Adrenal gland (tissue), 12 donors: Measurements from ENCODE around the gene NACAD. TPM values are rescaled to one million over a fixed set of nuclear protein-coding genes. Genes with fewer than 3 reads are reported as not detected.

Source experiments
- DNase-seq, 7 donors: peaks; one replicate each; pipeline ENCODE4 v3.0.0-alpha.2; 2019 to 2020
- H3K27ac ChIP-seq, 5 donors: fragments of 200-600 bp; sonication (generic) in 4 of 5; 1 replicate in 3 of 5; 2 replicates in 2 of 5; pipeline versions ENCODE4 v1.5.1 to v1.8.0; 2016 to 2020; ENCODE audit warnings: mild to moderate bottlenecking in 1 of 5
- H3K27me3 ChIP-seq: fragments of 200-600 bp; 2 replicates; pipeline ENCODE4 v1.8.0; 2021
- H3K36me3 ChIP-seq, 2 donors: fragments of 200-600 bp; replicated peaks in 1 of 2; 1 replicate in 1 of 2; 2 replicates in 1 of 2; pipeline versions ENCODE4 v1.5.1 to v1.8.0; 2018 to 2022
- H3K4me1 ChIP-seq, 2 donors: fragments of 200-600 bp; replicated peaks in 1 of 2; 1 replicate in 1 of 2; 2 replicates in 1 of 2; pipeline versions ENCODE4 v1.5.1 to v1.8.0; 2018 to 2021
- H3K4me3 ChIP-seq, 4 donors: fragments of 200-600 bp; sonication (generic) in 3 of 4; one replicate each; pipeline ENCODE4 v1.5.1; 2016 to 2018
- H3K9me3 ChIP-seq, 3 donors: fragments of 200-600 bp; sonication (generic) in 1 of 3; replicated peaks in 1 of 3; 1 replicate in 2 of 3; 2 replicates in 1 of 3; pipeline versions ENCODE4 v1.5.1 to v1.8.0; 2016 to 2021
- POLR2A ChIP-seq, 2 donors: fragments of 450-650 bp; IDR thresholded peaks; one replicate each; pipeline ENCODE4 v1.6.1; 2017; ENCODE audit warnings: antibody characterized with exemption in 2 of 2, mild to moderate bottlenecking in 2 of 2, moderate library complexity in 1 of 2
- WGBS, 4 donors: extraction: QIAGEN DNeasy Blood & Tissue Kit in 2 of 4; methylation state at CpG; one replicate each; pipeline versions ENCODE4 v1.1.5 to v1.1.7; 2013 to 2017; 5-methylcytosine and 5-hydroxymethylcytosine counted together
- intact Hi-C, 2 donors: fragments of 100-400 bp; cut with DNase I; formaldehyde crosslinking; loops; one replicate each; pipeline versions ENCODE4 v1.14.1 to v1.15.0; 2022 to 2023
- polyA plus RNA-seq, 3 donors: library from polyadenylated mRNA; stranded (reverse); fragments of 200-250 nt in 2 of 3; fragments of 350-450 nt in 1 of 3; fragmentation: Illumina TruSeq in 1 of 3; extraction: RNeasy Lipid Tissue Mini Kit (QIAGEN cat#74804) in 1 of 3; gene quantifications; one replicate each; pipeline ENCODE4 v1.2.3, GENCODE V29; 2013 to 2014
- total RNA-seq, 9 donors: library from RNA; depleted of rRNA in 4 of 9; stranded (reverse); fragments of >200 nt in 4 of 9; fragments of 120-200 nt in 1 of 9; fragmentation: NEBNext Ultra II Directional in 1 of 9; extraction: Animal tissue kit (Norgen Biotek cat#: 25700) in 1 of 9; gene quantifications; one replicate each; pipeline versions ENCODE4 v1.1.0 to v1.2.4, GENCODE V29; 2013 to 2023
- TF ChIP-seq, protein P1 (sequence below), 6 experiments: fragments of 450-650 bp in 4 of 6; fragments of 200-600 bp in 2 of 6; sonication (generic) in 1 of 6; IDR thresholded peaks; 1 replicate in 5 of 6; 2 replicates in 1 of 6; pipeline versions ENCODE4 v1.5.1 to v1.8.0; 2016 to 2021; ENCODE audit warnings: antibody characterized with exemption in 6 of 6, mild to moderate bottlenecking in 2 of 6, moderate library complexity in 1 of 6
- donor health status: healthy with polysubstance abuse.
- donor health status: Bipolar disorder and iron deficiency.
- donor health status: DM: yes; HTN: yes; CAD: no.
- donor health status: DM: no; HTN: no; CAD: no.
- donor health status: DM: no; HTN: no; CAD: no.
- donor health status: DM: yes; HTN: yes; CAD: no.

NACAD gene
- total and polyA plus RNA-seq, 12 donors, result 0.93 to 12.1 (median 2.4) TPM

DNA sequence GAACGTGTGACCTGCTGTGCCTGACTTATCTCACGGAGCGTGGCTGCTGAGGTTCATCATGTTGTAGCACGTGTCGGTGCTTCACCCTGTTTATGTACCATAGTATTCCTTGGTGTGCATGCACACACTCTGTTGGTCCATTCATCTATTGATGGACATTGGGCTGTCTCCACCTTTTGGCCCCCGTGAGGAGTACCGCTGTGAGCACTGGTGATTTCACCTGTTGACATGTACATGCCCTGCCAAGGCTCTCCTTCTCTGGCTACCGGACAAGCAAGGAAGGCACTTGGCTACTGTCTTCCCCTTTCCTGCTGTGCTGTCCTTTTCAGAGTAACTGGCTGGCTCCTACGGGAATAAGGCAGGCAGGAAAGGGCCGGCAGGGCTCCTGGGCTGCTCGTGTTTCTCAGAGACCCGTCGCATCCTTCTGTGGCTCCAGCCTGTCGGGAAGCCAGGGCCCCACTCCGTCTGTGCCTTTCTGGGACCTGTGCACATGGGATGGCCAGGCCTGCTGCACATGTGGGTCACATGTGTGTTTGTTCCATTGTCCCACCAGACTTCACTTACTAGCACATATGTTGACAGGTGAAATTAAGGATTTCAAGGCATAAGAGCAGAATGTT lies 40.5 kb upstream of the NACAD start:
- 81 to 87% (median 83%) methylated on average over 15 of the region's 15 CpGs for WGBS, 4 donors
- Histone ChIP-seq H3K9me3 (no peaks in the 10 kb centered on the region), H3K27me3 (no peaks in the 10 kb centered on the region), H3K27ac (no peak overlapping the region), H3K4me1 (no peaks in the 10 kb centered on the region), H3K4me3 (no peak overlapping the region), H3K36me3 (no peaks in the 10 kb centered on the region)
- DNase-seq, result no peak
- TF ChIP-seq, protein P1, sequence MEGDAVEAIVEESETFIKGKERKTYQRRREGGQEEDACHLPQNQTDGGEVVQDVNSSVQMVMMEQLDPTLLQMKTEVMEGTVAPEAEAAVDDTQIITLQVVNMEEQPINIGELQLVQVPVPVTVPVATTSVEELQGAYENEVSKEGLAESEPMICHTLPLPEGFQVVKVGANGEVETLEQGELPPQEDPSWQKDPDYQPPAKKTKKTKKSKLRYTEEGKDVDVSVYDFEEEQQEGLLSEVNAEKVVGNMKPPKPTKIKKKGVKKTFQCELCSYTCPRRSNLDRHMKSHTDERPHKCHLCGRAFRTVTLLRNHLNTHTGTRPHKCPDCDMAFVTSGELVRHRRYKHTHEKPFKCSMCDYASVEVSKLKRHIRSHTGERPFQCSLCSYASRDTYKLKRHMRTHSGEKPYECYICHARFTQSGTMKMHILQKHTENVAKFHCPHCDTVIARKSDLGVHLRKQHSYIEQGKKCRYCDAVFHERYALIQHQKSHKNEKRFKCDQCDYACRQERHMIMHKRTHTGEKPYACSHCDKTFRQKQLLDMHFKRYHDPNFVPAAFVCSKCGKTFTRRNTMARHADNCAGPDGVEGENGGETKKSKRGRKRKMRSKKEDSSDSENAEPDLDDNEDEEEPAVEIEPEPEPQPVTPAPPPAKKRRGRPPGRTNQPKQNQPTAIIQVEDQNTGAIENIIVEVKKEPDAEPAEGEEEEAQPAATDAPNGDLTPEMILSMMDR (IDR thresholded peaks at IDR 0.05), result no peak
- no peak for TF ChIP-seq POLR2A (IDR thresholded peaks at IDR 0.05)
- intact Hi-C loops, result no loop called here

DNA sequence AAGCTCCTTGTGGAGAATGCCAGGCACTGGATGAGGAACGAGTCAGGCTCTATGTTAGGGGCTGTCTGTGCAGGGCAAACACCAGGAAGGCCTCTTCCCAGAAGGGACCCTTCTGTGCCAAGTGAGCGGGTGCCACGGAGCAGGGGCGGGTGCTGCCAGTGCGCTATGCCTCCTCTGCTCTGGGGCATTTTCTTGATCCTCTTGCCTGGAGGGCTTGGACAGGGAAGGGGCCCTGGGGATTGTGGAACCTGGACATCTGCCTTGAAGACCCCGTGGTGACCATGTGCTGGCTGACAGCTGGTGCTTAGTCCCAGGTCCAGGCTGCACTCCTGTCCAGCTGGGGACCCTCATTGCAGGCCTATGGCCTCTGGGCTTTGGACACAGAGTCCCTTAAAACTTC lies 38.2 kb upstream of the NACAD start:
- DNase-seq, result no peak
- Histone ChIP-seq H3K27me3 (no peaks in the 10 kb centered on the region), H3K27ac (no peak overlapping the region), H3K36me3 (no peaks in the 10 kb centered on the region), H3K4me1 (no peaks in the 10 kb centered on the region), H3K9me3 (no peaks in the 10 kb centered on the region), H3K4me3 (no peak overlapping the region)
- TF ChIP-seq, protein P1 (IDR thresholded peaks at IDR 0.05), result no peak
- intact Hi-C loops, result no loop called here
- 74 to 92% (median 81%) methylated on average over 4 to 6 of the region's 6 CpGs for WGBS, 4 donors

- Histone ChIP-seq H3K27me3 (no peaks in the 10 kb centered on the region), H3K36me3 (no peaks in the 10 kb centered on the region), H3K27ac (no peak overlapping the region), H3K9me3 (no peaks in the 10 kb centered on the region), H3K4me3 (no peak overlapping the region), H3K4me1 (no peaks in the 10 kb centered on the region)
- intact Hi-C loops, result no loop called here
- WGBS, 4 donors, result 75 to 85% (median 80%) methylated on average over 6 of the region's 6 CpGs
- no peak for DNase-seq
- no peak for TF ChIP-seq POLR2A (IDR thresholded peaks at IDR 0.05)
- TF ChIP-seq, protein P1 (IDR thresholded peaks at IDR 0.05), result no peak
Measured at GRCh38 chr7:45126201-45126600, 37.4 kb upstream of the NACAD start.

- Histone ChIP-seq H3K27ac (no peak overlapping the region), H3K36me3 (no peaks in the 10 kb centered on the region), H3K9me3 (no peaks in the 10 kb centered on the region), H3K4me1 (no peaks in the 10 kb centered on the region), H3K4me3 (no peak overlapping the region), H3K27me3 (no peaks in the 10 kb centered on the region)
- 85 to 93% (median 89%) methylated on average over 9 to 11 of the region's 11 CpGs for WGBS, 4 donors
- no peak for DNase-seq
- no peak for TF ChIP-seq POLR2A (IDR thresholded peaks at IDR 0.05)
- TF ChIP-seq, protein P1 (IDR thresholded peaks at IDR 0.05), result no peak
- intact Hi-C loops, result no loop called here
Measured at GRCh38 chr7:45125193-45125904, 36.6 kb upstream of the NACAD start.
